ENCODE measurements around the gene METTL8.

METTL8 gene

GRCh38 chr2:171307560-171307959 lies 126.2 kb downstream of the METTL8 start:
- Histone ChIP-seq H3K36me3 (ENCODE audit: insufficient read depth, low read length) (no peaks in the 10 kb centered on the region), H3K9me3 (ENCODE audit: insufficient read depth, low read depth, low read length) (peaks cover 3% of the 10 kb centered on the region; the same call in 1 of the 2 replicates), H3F3A (ENCODE audit: low read depth) (no peaks in the 10 kb centered on the region), H3K27me3 (ENCODE audit: insufficient read depth, low read length, poor library complexity, severe bottlenecking) (no peaks in the 10 kb centered on the region), H4K20me1 (ENCODE audit: insufficient read depth, low read length, poor library complexity, severe bottlenecking) (no peaks in the 10 kb centered on the region), H3K4me2 (ENCODE audit: low read depth, low read length, poor library complexity, severe bottlenecking) (no peak overlapping the region), H3K9ac (ENCODE audit: low read depth, low read length, poor library complexity, severe bottlenecking) (no peak overlapping the region), H3K4me3 (ENCODE audit: low read length, poor library complexity, severe bottlenecking) (no peak overlapping the region), H3K9me2 (replicated peaks; ENCODE audit: low read depth, low read length) (no peaks in the 10 kb centered on the region), H2AFZ (ENCODE audit: low read length) (no peak overlapping the region), H3K4me1 (ENCODE audit: insufficient read depth, low read length, poor library complexity, severe bottlenecking) (no peaks in the 10 kb centered on the region), H3K79me2 (ENCODE audit: insufficient read depth, low read length) (no peaks in the 10 kb centered on the region)
- TF ChIP-seq CTCF (conservative IDR thresholded peaks at IDR 0.05; ENCODE audit: low read length) (no peak), EZH2phosphoT487 (IDR thresholded peaks at IDR 0.05; ENCODE audit: borderline replicate concordance) (no peak)

- Histone ChIP-seq H3K9me2 (replicated peaks; ENCODE audit: low read depth, low read length) (no peaks in the 10 kb centered on the region), H3K36me3 (ENCODE audit: insufficient read depth, low read length) (no peaks in the 10 kb centered on the region), H3K4me2 (ENCODE audit: low read depth, low read length, poor library complexity, severe bottlenecking) (no peak overlapping the region), H3K9me3 (ENCODE audit: insufficient read depth, low read depth, low read length) (no peaks in the 10 kb centered on the region), H3K9ac (ENCODE audit: low read depth, low read length, poor library complexity, severe bottlenecking) (no peak overlapping the region), H2AFZ (ENCODE audit: low read length) (no peak overlapping the region), H3K79me2 (ENCODE audit: insufficient read depth, low read length) (no peaks in the 10 kb centered on the region), H3K4me1 (ENCODE audit: insufficient read depth, low read length, poor library complexity, severe bottlenecking) (no peaks in the 10 kb centered on the region), H3K27me3 (ENCODE audit: insufficient read depth, low read length, poor library complexity, severe bottlenecking) (no peaks in the 10 kb centered on the region), H3K4me3 (ENCODE audit: low read length, poor library complexity, severe bottlenecking) (no peak overlapping the region), H4K20me1 (ENCODE audit: insufficient read depth, low read length, poor library complexity, severe bottlenecking) (no peaks in the 10 kb centered on the region), H3F3A (ENCODE audit: low read depth) (no peaks in the 10 kb centered on the region)
- no peak for TF ChIP-seq EZH2phosphoT487 (IDR thresholded peaks at IDR 0.05; ENCODE audit: borderline replicate concordance)
- no peak for TF ChIP-seq CTCF (conservative IDR thresholded peaks at IDR 0.05; ENCODE audit: low read length)
Measured at GRCh38 chr2:171297956-171298355, 135.8 kb downstream of the METTL8 start.

GRCh38 chr2:171294608-171295007 lies 139.2 kb downstream of the METTL8 start:
- Histone ChIP-seq H3K36me3 (ENCODE audit: insufficient read depth, low read length) (no peaks in the 10 kb centered on the region), H3K9ac (ENCODE audit: low read depth, low read length, poor library complexity, severe bottlenecking) (no peak overlapping the region), H3K9me3 (ENCODE audit: insufficient read depth, low read depth, low read length) (no peaks in the 10 kb centered on the region), H3K27me3 (ENCODE audit: insufficient read depth, low read length, poor library complexity, severe bottlenecking) (no peaks in the 10 kb centered on the region), H3F3A (ENCODE audit: low read depth) (no peaks in the 10 kb centered on the region), H3K9me2 (replicated peaks; ENCODE audit: low read depth, low read length) (no peaks in the 10 kb centered on the region), H3K4me1 (ENCODE audit: insufficient read depth, low read length, poor library complexity, severe bottlenecking) (no peaks in the 10 kb centered on the region), H3K4me2 (ENCODE audit: low read depth, low read length, poor library complexity, severe bottlenecking) (no peak overlapping the region), H3K79me2 (ENCODE audit: insufficient read depth, low read length) (no peaks in the 10 kb centered on the region), H2AFZ (ENCODE audit: low read length) (no peak overlapping the region), H4K20me1 (ENCODE audit: insufficient read depth, low read length, poor library complexity, severe bottlenecking) (no peaks in the 10 kb centered on the region), H3K4me3 (ENCODE audit: low read length, poor library complexity, severe bottlenecking) (no peak overlapping the region)
- TF ChIP-seq CTCF (conservative IDR thresholded peaks at IDR 0.05; ENCODE audit: low read length) (no peak), EZH2phosphoT487 (IDR thresholded peaks at IDR 0.05; ENCODE audit: borderline replicate concordance) (no peak)
